GM12892 (cell line): Measurements from ENCODE around the gene PCNX1.

Experiments used
- POLR2A ChIP-seq: IDR thresholded peaks from 2 replicates; pipeline ENCODE4 v1.6.1; 2011; ENCODE audit warnings: low read depth, low read length, control low read depth
- POLR2AphosphoS5 ChIP-seq: IDR thresholded peaks from 2 replicates; pipeline ENCODE4 v1.6.1; 2011; ENCODE audit warnings: low read depth, low read length, control low read depth

- TF ChIP-seq POLR2A (no peak), POLR2AphosphoS5 (no peak)
These were observed 212.6 kb downstream of the PCNX1 start for GRCh38 chr14:71119832-71120231.
